ENCODE results near the gene USP34. TPM values are rescaled to one million over a fixed set of nuclear protein-coding genes. Genes with fewer than 3 reads are reported as not detected.

USP34 gene
- total and polyA plus RNA-seq, 7 experiments from 2014 or later = 15.3 to 186 (median 164) TPM

- ChIA-PET POLR2A (no interaction called here), CTCF (no interaction called here)
- Mint-ChIP-seq H3K27ac (no peak overlapping the region), H3K9me3 (no peaks in the 10 kb centered on the region), H3K36me3 (peaks cover 7 to 41% (median 23%) of the 10 kb centered on the region in 5 donors), H3K4me3 (no peak overlapping the region), H3K27me3 (no peaks in the 10 kb centered on the region), H3K4me1 (no peaks in the 10 kb centered on the region)
- Histone ChIP-seq H3K27me3 (ENCODE audit: control insufficient read depth in 2 of 2, insufficient read depth in 2 of 2, low read length in 2 of 2) (no peaks in the 10 kb centered on the region), H3K36me3 (ENCODE audit: control insufficient read depth in 2 of 3, insufficient read depth in 3 of 3, low read length in 3 of 3) (peaks cover 19 to 44% (median 22%) of the 10 kb centered on the region in 3 experiments), H3K4me1 (ENCODE audit: control insufficient read depth in 2 of 2, insufficient read depth in 2 of 2, low read length in 2 of 2) (no peaks in the 10 kb centered on the region), H3K4me3 (ENCODE audit: low read length) (no peak overlapping the region), H3K27ac (ENCODE audit: low read depth, low read length) (no peak overlapping the region), H3K9me3 (ENCODE audit: control insufficient read depth in 2 of 3, low read length in 3 of 3) (no peaks in the 10 kb centered on the region)
- intact Hi-C loops (cut with micrococcal nuclease) = no loop called here
- ATAC-seq = no peak
- no peak for DNase-seq
These were observed 189.6 kb downstream of the USP34 start for GRCh38 chr2:61281321-61281720.

- no peak for ATAC-seq
- H3K36me3 ChIP-seq (ENCODE audit: control insufficient read depth in 2 of 3, insufficient read depth in 3 of 3, low read length in 3 of 3) = peaks cover 16 to 46% (median 22%) of the 10 kb centered on the region in 3 experiments
- H3K4me1 ChIP-seq (ENCODE audit: control insufficient read depth in 2 of 2, insufficient read depth in 2 of 2, low read length in 2 of 2) = no peaks in the 10 kb centered on the region
- no peak overlapping the region for H3K4me3 ChIP-seq (ENCODE audit: low read length)
- Mint-ChIP-seq H3K36me3 (peaks cover 7 to 45% (median 23%) of the 10 kb centered on the region in 5 donors), H3K4me3 (no peak overlapping the region), H3K27ac (no peak overlapping the region), H3K27me3 (no peaks in the 10 kb centered on the region), H3K9me3 (no peaks in the 10 kb centered on the region), H3K4me1 (peaks cover 0 to 1% (median 0%) of the 10 kb centered on the region in 7 donors)
- no peaks in the 10 kb centered on the region for H3K9me3 ChIP-seq (ENCODE audit: control insufficient read depth in 2 of 3, low read length in 3 of 3)
- DNase-seq = no peak
- H3K27me3 ChIP-seq (ENCODE audit: control insufficient read depth in 2 of 2, insufficient read depth in 2 of 2, low read length in 2 of 2) = no peaks in the 10 kb centered on the region
- intact Hi-C loops (cut with micrococcal nuclease) = no loop called here
- H3K27ac ChIP-seq (ENCODE audit: low read depth, low read length) = no peak overlapping the region
- POLR2A ChIA-PET = no interaction called here
- CTCF ChIA-PET = no interaction called here
These were observed 193.1 kb downstream of the USP34 start for GRCh38 chr2:61277756-61278155.

- CTCF ChIA-PET = interaction anchor here (0.7 kb wide), 1 partner anchor 140 kb away, joined by 4 read pairs; no protein-coding TSS in a partner anchor
- ATAC-seq (no peak), DNase-seq (no peak)
- Histone ChIP-seq H3K9me3 (ENCODE audit: control insufficient read depth in 2 of 3, low read length in 3 of 3) (no peaks in the 10 kb centered on the region), H3K36me3 (ENCODE audit: control insufficient read depth in 2 of 3, insufficient read depth in 3 of 3, low read length in 3 of 3) (peaks cover 10 to 37% (median 23%) of the 10 kb centered on the region in 3 experiments), H3K4me3 (ENCODE audit: low read length) (no peak overlapping the region), H3K27me3 (ENCODE audit: control insufficient read depth in 2 of 2, insufficient read depth in 2 of 2, low read length in 2 of 2) (no peaks in the 10 kb centered on the region), H3K27ac (ENCODE audit: low read depth, low read length) (no peak overlapping the region), H3K4me1 (ENCODE audit: control insufficient read depth in 2 of 2, insufficient read depth in 2 of 2, low read length in 2 of 2) (no peaks in the 10 kb centered on the region)
- POLR2A ChIA-PET = no interaction called here
- Mint-ChIP-seq H3K9me3 (no peaks in the 10 kb centered on the region), H3K36me3 (peaks cover 11 to 49% (median 26%) of the 10 kb centered on the region in 5 donors), H3K27me3 (no peaks in the 10 kb centered on the region), H3K27ac (no peak overlapping the region), H3K4me3 (no peak overlapping the region), H3K4me1 (peaks cover 0 to 4% (median 0%) of the 10 kb centered on the region in 7 donors)
- intact Hi-C loops (cut with micrococcal nuclease) = no loop called here
These were observed 195.2 kb downstream of the USP34 start for GRCh38 chr2:61275575-61276184.

DNA sequence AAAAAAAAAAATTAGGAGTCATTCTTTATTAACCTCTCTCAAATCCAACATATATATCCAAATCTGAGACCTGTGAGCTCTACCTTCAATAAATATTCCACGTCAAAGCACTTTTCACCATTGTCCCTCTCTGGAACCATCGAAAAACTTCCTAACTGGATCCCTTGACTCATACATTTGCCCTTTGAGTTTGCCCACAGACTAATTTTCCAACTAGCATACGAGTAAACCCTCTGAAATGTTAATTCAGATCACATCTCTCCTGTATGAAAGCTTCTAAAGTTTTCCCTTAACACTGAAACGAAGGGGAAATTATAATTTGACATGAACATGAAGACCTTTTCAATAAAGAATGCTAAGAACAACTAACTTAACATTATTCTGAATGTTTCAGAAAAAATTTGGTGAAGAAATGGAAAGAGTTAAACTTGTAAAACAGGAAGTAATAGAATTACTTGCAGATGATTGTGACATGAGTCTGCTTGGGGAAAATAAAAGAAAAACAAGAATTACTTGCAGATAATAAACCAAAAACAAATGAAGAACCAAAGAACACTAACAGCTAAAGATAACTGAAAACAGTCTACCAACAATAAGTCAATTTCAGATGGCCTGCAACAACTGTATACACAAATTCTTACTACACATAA is 198.3 kb downstream of the USP34 start:
- no peak overlapping the region for H3K4me3 Mint-ChIP-seq
- H3K9me3 Mint-ChIP-seq = no peaks in the 10 kb centered on the region
- Histone ChIP-seq H3K4me3 (ENCODE audit: low read length) (no peak overlapping the region), H3K4me1 (ENCODE audit: control insufficient read depth in 2 of 2, insufficient read depth in 2 of 2, low read length in 2 of 2) (no peaks in the 10 kb centered on the region), H3K9me3 (ENCODE audit: control insufficient read depth in 2 of 3, low read length in 3 of 3) (no peaks in the 10 kb centered on the region), H3K27ac (ENCODE audit: low read depth, low read length) (no peak overlapping the region), H3K27me3 (ENCODE audit: control insufficient read depth in 2 of 2, insufficient read depth in 2 of 2, low read length in 2 of 2) (no peaks in the 10 kb centered on the region), H3K36me3 (ENCODE audit: control insufficient read depth in 2 of 3, insufficient read depth in 3 of 3, low read length in 3 of 3) (peaks cover 1 to 24% (median 9%) of the 10 kb centered on the region in 3 experiments)
- intact Hi-C loops (cut with micrococcal nuclease) = no loop called here
- CTCF ChIA-PET = interaction anchor here (0.6 kb wide), 1 partner anchor 14 kb away, joined by 4 read pairs; no protein-coding TSS in a partner anchor
- DNase-seq = no peak
- POLR2A ChIA-PET = no interaction called here
- peaks cover 0 to 4% (median 0%) of the 10 kb centered on the region in 7 donors for H3K4me1 Mint-ChIP-seq
- no peaks in the 10 kb centered on the region for H3K27me3 Mint-ChIP-seq
- peak overlapping the region in 4 of 9 donors; percentile 0 to 75 (median 65) for H3K27ac Mint-ChIP-seq
- no peak for ATAC-seq
- peaks cover 5 to 44% (median 26%) of the 10 kb centered on the region in 5 donors for H3K36me3 Mint-ChIP-seq

DNA sequence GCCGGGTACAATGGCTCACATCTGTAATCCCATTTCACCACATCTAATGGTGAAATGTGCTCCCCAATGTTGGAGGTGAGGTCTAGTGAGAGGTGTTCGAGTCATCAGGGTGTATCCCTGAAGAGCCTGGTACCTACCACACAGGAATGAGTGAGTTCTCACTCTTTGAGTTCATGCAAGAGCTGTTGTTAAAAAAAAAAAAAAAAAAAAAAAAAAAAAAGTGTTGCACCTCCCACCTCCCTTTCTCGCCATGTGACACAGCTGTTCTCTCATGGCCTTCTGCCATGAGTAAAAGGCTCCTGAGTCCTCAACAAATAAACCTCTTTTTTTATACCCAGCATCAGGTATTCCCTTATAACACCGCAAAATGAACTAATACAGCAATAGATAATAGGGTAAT is 202.6 kb downstream of the USP34 start:
- Mint-ChIP-seq H3K27ac (no peak overlapping the region), H3K4me1 (peaks cover 0 to 4% (median 0%) of the 10 kb centered on the region in 7 donors), H3K9me3 (no peaks in the 10 kb centered on the region), H3K36me3 (peaks cover 5 to 43% (median 37%) of the 10 kb centered on the region in 5 donors), H3K27me3 (no peaks in the 10 kb centered on the region), H3K4me3 (no peak overlapping the region)
- no peaks in the 10 kb centered on the region for H3K9me3 ChIP-seq (ENCODE audit: control insufficient read depth in 2 of 3, low read length in 3 of 3)
- H3K4me3 ChIP-seq (ENCODE audit: low read length) = no peak overlapping the region
- POLR2A ChIA-PET = no interaction called here
- peaks cover 3 to 33% (median 14%) of the 10 kb centered on the region in 3 experiments for H3K36me3 ChIP-seq (ENCODE audit: control insufficient read depth in 2 of 3, insufficient read depth in 3 of 3, low read length in 3 of 3)
- ATAC-seq (no peak), DNase-seq (no peak)
- H3K27me3 ChIP-seq (ENCODE audit: control insufficient read depth in 2 of 2, insufficient read depth in 2 of 2, low read length in 2 of 2) = no peaks in the 10 kb centered on the region
- CTCF ChIA-PET = no interaction called here
- intact Hi-C loops (cut with micrococcal nuclease) = no loop called here
- no peaks in the 10 kb centered on the region for H3K4me1 ChIP-seq (ENCODE audit: control insufficient read depth in 2 of 2, insufficient read depth in 2 of 2, low read length in 2 of 2)
- no peak overlapping the region for H3K27ac ChIP-seq (ENCODE audit: low read depth, low read length)

DNA sequence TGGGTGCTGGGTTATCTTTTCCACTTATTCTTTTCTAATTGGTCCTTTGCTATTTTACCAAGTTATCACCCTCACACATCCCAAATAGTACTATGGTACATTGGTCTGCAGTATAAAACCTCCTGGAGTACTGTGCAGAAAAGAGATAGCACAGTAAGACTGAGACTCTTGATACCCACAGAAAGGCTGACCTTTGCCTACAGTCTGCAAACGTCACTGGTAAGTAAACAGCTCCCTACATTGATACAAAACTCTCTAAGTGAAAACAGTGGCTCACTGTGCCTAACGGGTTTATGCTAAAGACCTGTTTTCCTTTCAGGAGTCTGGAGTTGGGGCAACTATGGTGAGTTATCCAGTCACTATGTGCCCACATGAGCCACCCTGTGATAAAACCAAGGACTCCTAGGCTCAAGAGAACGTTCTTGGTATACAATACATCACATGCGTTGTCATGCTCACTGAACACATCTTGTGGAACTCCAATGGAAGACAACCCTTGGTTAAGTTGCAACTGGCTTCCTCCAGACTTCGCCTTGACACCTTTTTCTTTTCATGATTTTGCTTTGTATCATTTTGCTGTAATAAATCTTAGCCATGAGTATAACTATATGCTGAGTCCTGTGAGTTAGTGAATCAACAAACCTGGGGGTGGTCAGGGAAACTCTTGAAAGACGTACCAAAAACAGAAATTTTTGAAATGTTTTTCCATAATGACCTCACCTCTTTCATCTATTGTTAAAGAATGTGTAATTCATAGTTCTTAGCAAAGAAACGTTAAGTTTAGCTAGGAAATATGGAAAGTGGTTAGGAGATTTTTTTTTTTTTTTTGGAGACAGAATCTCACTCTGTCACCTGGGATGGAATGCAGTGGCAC is 204.0 kb downstream of the USP34 start:
- Mint-ChIP-seq H3K27ac (peak overlapping the region in 1 of 9 donors; percentile 40), H3K4me3 (no peak overlapping the region), H3K36me3 (peaks cover 4 to 47% (median 39%) of the 10 kb centered on the region in 5 donors), H3K27me3 (no peaks in the 10 kb centered on the region), H3K4me1 (peaks cover 0 to 4% (median 0%) of the 10 kb centered on the region in 7 donors), H3K9me3 (no peaks in the 10 kb centered on the region)
- CTCF ChIA-PET = no interaction called here
- no peaks in the 10 kb centered on the region for H3K9me3 ChIP-seq (ENCODE audit: control insufficient read depth in 2 of 3, low read length in 3 of 3)
- peaks cover 3 to 38% (median 14%) of the 10 kb centered on the region in 3 experiments for H3K36me3 ChIP-seq (ENCODE audit: control insufficient read depth in 2 of 3, insufficient read depth in 3 of 3, low read length in 3 of 3)
- POLR2A ChIA-PET = no interaction called here
- H3K4me3 ChIP-seq (ENCODE audit: low read length) = no peak overlapping the region
- no peaks in the 10 kb centered on the region for H3K27me3 ChIP-seq (ENCODE audit: control insufficient read depth in 2 of 2, insufficient read depth in 2 of 2, low read length in 2 of 2)
- H3K4me1 ChIP-seq (ENCODE audit: control insufficient read depth in 2 of 2, insufficient read depth in 2 of 2, low read length in 2 of 2) = no peaks in the 10 kb centered on the region
- ATAC-seq (no peak), DNase-seq (no peak)
- no peak overlapping the region for H3K27ac ChIP-seq (ENCODE audit: low read depth, low read length)
- intact Hi-C loops (cut with micrococcal nuclease) = no loop called here

Data from naive thymus-derived CD4-positive, alpha-beta T cell (primary cell).